GM23248 (cell line): ENCODE data around the gene ATP8A1.

Source experiments
- EZH2 ChIP-seq: fragments of 200-600 bp; sonication (generic); IDR thresholded peaks from 2 replicates; pipeline ENCODE4 v1.6.1; 2018; ENCODE audit warnings: antibody characterized with exemption, mild to moderate bottlenecking; ENCODE audit not compliant: insufficient read depth, poor library complexity, severe bottlenecking
- EZH2phosphoT487 ChIP-seq: fragments of 200-600 bp; sonication (generic); IDR thresholded peaks from 2 replicates; pipeline ENCODE4 v1.6.1; 2018; ENCODE audit warnings: antibody characterized with exemption, moderate library complexity, mild to moderate bottlenecking, low read depth; ENCODE audit not compliant: insufficient read depth

DNA sequence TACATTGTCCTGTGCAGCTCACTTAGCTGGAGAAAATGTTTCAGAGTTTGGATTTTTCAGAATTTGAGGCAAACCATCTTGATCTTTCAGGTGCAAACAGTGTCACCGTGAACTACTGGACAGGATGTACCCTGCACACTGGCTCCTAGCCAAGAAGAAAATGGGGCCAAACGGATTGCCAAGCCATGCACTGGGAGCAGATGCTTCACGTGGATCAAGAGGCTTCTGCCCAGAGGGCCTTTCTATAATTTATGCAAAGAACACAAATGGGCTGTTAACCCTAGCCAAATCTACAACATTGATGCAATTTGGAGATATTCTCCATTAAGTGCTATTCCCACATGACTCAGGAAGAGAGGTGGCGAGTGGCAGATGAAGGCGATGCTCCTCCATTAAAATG, 46.9 kb upstream of the ATP8A1 start:
- TF ChIP-seq EZH2phosphoT487 = no peak
- TF ChIP-seq EZH2 = no peak
